22Rv1 (cell line): Measurements from ENCODE around the gene SNX25.

ENCODE experiments used
- ZFX ChIP-seq: fragments of 450-650 bp; IDR thresholded peaks from 2 replicates; pipeline ENCODE4 v1.6.1; 2017; ENCODE audit warnings: antibody characterized with exemption, borderline replicate concordance
- TF ChIP-seq, protein P1 (sequence below): fragments of 450-650 bp; IDR thresholded peaks from 2 replicates; pipeline ENCODE4 v1.5.1; 2017; ENCODE audit warnings: mild to moderate bottlenecking

DNA sequence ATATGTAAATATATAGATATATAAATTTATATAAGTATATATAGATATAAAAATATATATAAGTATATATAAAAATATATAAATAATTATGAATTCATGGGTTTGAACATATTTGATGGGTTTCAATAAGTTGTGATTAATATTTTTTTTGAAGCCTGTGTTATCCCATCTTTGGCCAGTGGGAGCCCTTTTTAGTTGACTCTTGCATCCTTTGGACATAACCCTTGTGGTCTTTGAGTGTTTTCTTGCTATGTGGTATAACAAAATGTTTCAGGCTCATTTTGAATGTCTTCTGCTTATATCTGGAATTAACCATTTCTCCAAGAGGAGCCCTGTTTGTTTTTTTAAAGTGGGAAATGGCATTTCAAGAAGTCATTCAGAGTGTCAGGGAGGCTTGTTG lies 15.2 kb downstream of the SNX25 start:
- TF ChIP-seq, protein P1, sequence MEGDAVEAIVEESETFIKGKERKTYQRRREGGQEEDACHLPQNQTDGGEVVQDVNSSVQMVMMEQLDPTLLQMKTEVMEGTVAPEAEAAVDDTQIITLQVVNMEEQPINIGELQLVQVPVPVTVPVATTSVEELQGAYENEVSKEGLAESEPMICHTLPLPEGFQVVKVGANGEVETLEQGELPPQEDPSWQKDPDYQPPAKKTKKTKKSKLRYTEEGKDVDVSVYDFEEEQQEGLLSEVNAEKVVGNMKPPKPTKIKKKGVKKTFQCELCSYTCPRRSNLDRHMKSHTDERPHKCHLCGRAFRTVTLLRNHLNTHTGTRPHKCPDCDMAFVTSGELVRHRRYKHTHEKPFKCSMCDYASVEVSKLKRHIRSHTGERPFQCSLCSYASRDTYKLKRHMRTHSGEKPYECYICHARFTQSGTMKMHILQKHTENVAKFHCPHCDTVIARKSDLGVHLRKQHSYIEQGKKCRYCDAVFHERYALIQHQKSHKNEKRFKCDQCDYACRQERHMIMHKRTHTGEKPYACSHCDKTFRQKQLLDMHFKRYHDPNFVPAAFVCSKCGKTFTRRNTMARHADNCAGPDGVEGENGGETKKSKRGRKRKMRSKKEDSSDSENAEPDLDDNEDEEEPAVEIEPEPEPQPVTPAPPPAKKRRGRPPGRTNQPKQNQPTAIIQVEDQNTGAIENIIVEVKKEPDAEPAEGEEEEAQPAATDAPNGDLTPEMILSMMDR, result no peak
- no peak for TF ChIP-seq ZFX
